Gastrocnemius medialis (tissue), 4 donors: ENCODE data around the gene MAD1L1. TPM values are rescaled to one million over a fixed set of nuclear protein-coding genes. Genes with fewer than 3 reads are reported as not detected.

Experiments used
- ATAC-seq, 2 donors: fragments of 150-250 bp; one replicate each; pipeline ENCODE4 v1.9.1; 2016
- DNase-seq, 2 donors: peaks; one replicate each; pipeline ENCODE4 v3.0.0-alpha.2; 2019
- H3K27ac ChIP-seq, 4 donors: fragments of 200-600 bp; sonication (generic); 1 replicate in 1 of 4; 2 replicates in 3 of 4; pipeline ENCODE4 v1.5.1; 2016 to 2018; ENCODE audit warnings: mild to moderate bottlenecking in 2 of 4, moderate library complexity in 1 of 4
- H3K27me3 ChIP-seq, 3 donors: fragments of 200-600 bp; sonication (generic) in 2 of 3; 1 replicate in 1 of 3; 2 replicates in 2 of 3; pipeline versions ENCODE4 v1.5.1 to v1.6.0; 2016 to 2019; ENCODE audit warnings: mild to moderate bottlenecking in 1 of 3, moderate library complexity in 1 of 3
- H3K36me3 ChIP-seq, 2 donors: fragments of 200-600 bp; sonication (generic) in 1 of 2; one replicate each; pipeline ENCODE4 v1.5.1; 2017 to 2018
- H3K4me1 ChIP-seq, 2 donors: fragments of 200-600 bp; sonication (generic) in 1 of 2; one replicate each; pipeline ENCODE4 v1.5.1; 2016 to 2017; ENCODE audit warnings: mild to moderate bottlenecking in 2 of 2
- H3K4me3 ChIP-seq, 4 donors: fragments of 200-600 bp; sonication (generic) in 3 of 4; 1 replicate in 1 of 4; 2 replicates in 3 of 4; pipeline ENCODE4 v1.5.1; 2016 to 2019; ENCODE audit warnings: mild to moderate bottlenecking in 2 of 4
- H3K9me3 ChIP-seq, 3 donors: fragments of 200-600 bp; sonication (generic) in 2 of 3; 1 replicate in 1 of 3; 2 replicates in 2 of 3; pipeline ENCODE4 v1.5.1; 2016 to 2019
- CTCF ChIP-seq, 5 experiments: fragments of 450-650 bp in 3 of 5; fragments of 200-600 bp in 2 of 5; sonication (generic) in 2 of 5; IDR thresholded peaks in 4 of 5; conservative IDR thresholded peaks in 1 of 5; 1 replicate in 4 of 5; 2 replicates in 1 of 5; pipeline ENCODE4 v1.5.1; 2016 to 2019; ENCODE audit warnings: antibody characterized with exemption in 5 of 5, mild to moderate bottlenecking in 3 of 5, moderate library complexity in 3 of 5
- POLR2A ChIP-seq, 2 donors: fragments of 450-650 bp; IDR thresholded peaks; one replicate each; pipeline ENCODE4 v1.6.1; 2017; ENCODE audit warnings: antibody characterized with exemption in 2 of 2, mild to moderate bottlenecking in 2 of 2, moderate library complexity in 2 of 2
- in situ Hi-C, 4 donors: fragments of 200-750 bp; cut with MboI; loops; one replicate each; pipeline versions ENCODE4 v1.15.0 to v1.8.0; 2017; ENCODE audit warnings: low sequenced_read_pairs in 4 of 4
- intact Hi-C: fragments of 100-400 bp; cut with DNase I; formaldehyde crosslinking; loops from one replicate; pipeline ENCODE4 v1.15.1; 2023; ENCODE audit warnings: low total_unique reads
- total RNA-seq, 4 donors: library from RNA; depleted of rRNA; stranded (reverse); fragments of >200 nt; gene quantifications; one replicate each; pipeline versions ENCODE4 v1.1.0 to v1.2.3, GENCODE V29; 2016

MAD1L1 gene
- total RNA-seq, 4 donors from 2014 or later = 19.7 to 32.4 (median 22.7) TPM

- in situ Hi-C loops = no loop called here
- Histone ChIP-seq H3K9me3 (no peaks in the 10 kb centered on the region), H3K4me3 (no peak overlapping the region), H3K27me3 (no peaks in the 10 kb centered on the region), H3K4me1 (peaks cover 0 to 4% of the 10 kb centered on the region in 2 donors), H3K27ac (no peak overlapping the region), H3K36me3 (no peaks in the 10 kb centered on the region)
- ATAC-seq = no peak
- TF ChIP-seq POLR2A (IDR thresholded peaks at IDR 0.05) (no peak), CTCF (IDR thresholded peaks at IDR 0.05 in 4 of 5, conservative IDR thresholded peaks at IDR 0.05 in 1 of 5) (no peak)
- DNase-seq = no peak
- intact Hi-C loops = no loop called here
Measured at GRCh38 chr7:2090526-2091520, 141.9 kb downstream of the MAD1L1 start.

DNA sequence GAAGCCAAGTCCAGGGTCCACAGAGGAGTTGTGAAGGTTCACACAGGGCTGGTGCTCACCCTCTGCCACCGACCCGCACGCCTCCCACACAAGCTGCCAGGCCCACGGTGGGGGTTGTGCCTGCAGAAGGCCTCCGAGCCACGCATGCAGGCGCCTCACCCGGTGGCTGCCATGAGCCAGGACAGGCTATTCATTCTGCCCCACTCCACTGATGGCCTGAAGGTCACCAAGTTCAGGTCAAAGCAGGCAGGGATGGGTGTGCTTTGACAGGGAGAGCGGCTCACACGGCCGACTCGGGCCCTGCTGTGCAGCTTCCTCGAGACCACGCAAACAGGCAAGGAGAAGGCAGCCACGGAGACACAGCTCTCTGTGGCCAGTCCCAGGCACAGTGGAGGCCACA lies 143.9 kb downstream of the MAD1L1 start:
- in situ Hi-C loops (no loop called here), intact Hi-C loops (no loop called here)
- peaks cover 0 to 4% of the 10 kb centered on the region in 2 donors for H3K4me1 ChIP-seq
- no peak overlapping the region for H3K4me3 ChIP-seq
- no peak for DNase-seq
- no peak for ATAC-seq
- H3K27ac ChIP-seq = no peak overlapping the region
- no peak for TF ChIP-seq CTCF (IDR thresholded peaks at IDR 0.05 in 4 of 5, conservative IDR thresholded peaks at IDR 0.05 in 1 of 5)
- TF ChIP-seq POLR2A (IDR thresholded peaks at IDR 0.05) = no peak
- H3K9me3 ChIP-seq = no peaks in the 10 kb centered on the region
- no peaks in the 10 kb centered on the region for H3K36me3 ChIP-seq
- no peaks in the 10 kb centered on the region for H3K27me3 ChIP-seq

- DNase-seq = no peak
- no peak for TF ChIP-seq CTCF (IDR thresholded peaks at IDR 0.05 in 4 of 5, conservative IDR thresholded peaks at IDR 0.05 in 1 of 5)
- no peak for TF ChIP-seq POLR2A (IDR thresholded peaks at IDR 0.05)
- Histone ChIP-seq H3K36me3 (no peaks in the 10 kb centered on the region), H3K27ac (no peak overlapping the region), H3K27me3 (no peaks in the 10 kb centered on the region), H3K4me3 (no peak overlapping the region), H3K4me1 (peaks cover 0 to 4% of the 10 kb centered on the region in 2 donors), H3K9me3 (no peaks in the 10 kb centered on the region)
- intact Hi-C loops (no loop called here), in situ Hi-C loops (no loop called here)
- no peak for ATAC-seq
Measured at GRCh38 chr7:2087744-2088143, 145.0 kb downstream of the MAD1L1 start.

DNA sequence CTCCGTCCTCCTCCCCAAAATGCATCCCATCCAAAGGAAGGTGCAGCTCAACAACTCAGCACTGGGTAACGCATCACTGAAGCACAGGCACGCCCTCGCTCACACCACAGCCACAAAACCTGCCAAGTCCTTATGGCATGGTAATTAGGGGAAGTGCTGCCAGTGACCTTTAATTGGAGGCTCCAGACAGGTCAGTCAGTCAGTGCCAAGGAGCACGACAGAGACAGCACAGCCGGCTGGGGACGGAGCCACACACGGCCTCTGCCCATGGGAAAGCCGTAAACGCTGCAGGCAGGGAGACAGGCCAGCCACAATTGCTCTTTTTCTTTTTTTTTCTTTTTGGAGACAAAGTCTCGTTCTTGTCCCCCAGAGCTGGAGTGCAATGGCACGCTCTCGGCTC lies 146.5 kb downstream of the MAD1L1 start:
- no peak overlapping the region for H3K4me3 ChIP-seq
- DNase-seq (no peak), ATAC-seq (no peak)
- no peaks in the 10 kb centered on the region for H3K36me3 ChIP-seq
- no peak overlapping the region for H3K27ac ChIP-seq
- no peak for TF ChIP-seq POLR2A (IDR thresholded peaks at IDR 0.05)
- no peak for TF ChIP-seq CTCF (IDR thresholded peaks at IDR 0.05 in 4 of 5, conservative IDR thresholded peaks at IDR 0.05 in 1 of 5)
- peaks cover 0 to 4% of the 10 kb centered on the region in 2 donors for H3K4me1 ChIP-seq
- in situ Hi-C loops (no loop called here), intact Hi-C loops (no loop called here)
- H3K9me3 ChIP-seq = no peaks in the 10 kb centered on the region
- H3K27me3 ChIP-seq = no peaks in the 10 kb centered on the region
